Right lobe of liver (tissue), 6 donors: ENCODE results near the gene C1QC. TPM values are rescaled to one million over a fixed set of nuclear protein-coding genes. Genes with fewer than 3 reads are reported as not detected.

Source experiments
- ATAC-seq, 4 donors: fragments of 200-7000 bp; cut with Tn5 transposase; one replicate each; pipeline ENCODE4 v1.9.1; 2020; ENCODE audit warnings: mild to moderate bottlenecking in 4 of 4, moderate library complexity in 4 of 4
- DNase-seq, 3 donors: peaks; one replicate each; pipeline ENCODE4 v3.0.0-alpha.2; 2020
- H3K27ac ChIP-seq, 3 donors: fragments of 200-600 bp; one replicate each; pipeline ENCODE4 v1.8.0; 2022
- H3K27me3 ChIP-seq, 2 donors: fragments of 200-600 bp; one replicate each; pipeline ENCODE4 v1.8.0; 2022
- H3K36me3 ChIP-seq, 4 donors: fragments of 200-600 bp; sonication (generic) in 1 of 4; one replicate each; pipeline versions ENCODE4 v1.5.1 to v1.8.0; 2017 to 2022; ENCODE audit warnings: control low read depth in 1 of 4
- H3K4me1 ChIP-seq, 4 donors: fragments of 200-600 bp; sonication (generic) in 1 of 4; one replicate each; pipeline versions ENCODE4 v1.5.1 to v1.8.0; 2017 to 2022; ENCODE audit warnings: control low read depth in 1 of 4
- H3K4me3 ChIP-seq, 3 donors: fragments of 200-600 bp; one replicate each; pipeline ENCODE4 v1.8.0; 2022
- H3K9me3 ChIP-seq, 4 donors: fragments of 200-600 bp; sonication (generic) in 1 of 4; one replicate each; pipeline versions ENCODE4 v1.5.1 to v1.8.0; 2017 to 2022; ENCODE audit warnings: control low read depth in 1 of 4
- CTCF ChIP-seq, 4 donors: fragments of 200-600 bp in 3 of 4; fragments of 450-650 bp in 1 of 4; IDR thresholded peaks; one replicate each; pipeline versions ENCODE4 v1.5.1 to v1.8.0; 2016 to 2022; ENCODE audit warnings: antibody characterized with exemption in 4 of 4, mild to moderate bottlenecking in 2 of 4
- POLR2A ChIP-seq: fragments of 450-650 bp; IDR thresholded peaks from one replicate; pipeline ENCODE4 v1.6.1; 2017; ENCODE audit warnings: antibody characterized with exemption, mild to moderate bottlenecking
- WGBS: methylation state at CpG from one replicate; pipeline ENCODE4 v1.1.6; 2018; ENCODE audit warnings: low coverage, low lambda C conversion rate; ENCODE audit not compliant: insufficient coverage; ENCODE audit errors: missing lambda C conversion rate; 5-methylcytosine and 5-hydroxymethylcytosine counted together
- intact Hi-C, 2 donors: fragments of 100-400 bp; cut with DNase I; formaldehyde crosslinking; loops; one replicate each; pipeline versions ENCODE4 v1.11.2 to v1.14.1; 2022
- total RNA-seq, 6 experiments: library from RNA; depleted of rRNA in 2 of 6; stranded (reverse); fragments of >200 nt in 2 of 6; fragmentation: NEBNext Ultra II Directional in 3 of 6; extraction: Animal tissue kit (Norgen Biotek cat#: 25700) in 3 of 6; gene quantifications; one replicate each; pipeline versions ENCODE4 v1.1.0 to v1.2.4, GENCODE V29; 2016 to 2023
- donor health status: DM: no; HTN: yes; CAD: no.
- donor health status: DM: no; HTN: no; CAD: no.
- donor health status: DM: no; HTN: no; CAD: no.
- donor health status: DM: no; HTN: yes; CAD: no.
- donor health status: DM: no; HTN: yes; CAD: no.

Gene C1QC
- total RNA-seq, 6 experiments from 2014 or later, result 63.3 to 305 (median 71.9) TPM

- Histone ChIP-seq H3K36me3 (no peaks in the 10 kb centered on the region), H3K4me3 (no peak overlapping the region), H3K27me3 (no peaks in the 10 kb centered on the region), H3K4me1 (no peaks in the 10 kb centered on the region), H3K27ac (no peak overlapping the region), H3K9me3 (no peaks in the 10 kb centered on the region)
- DNase-seq (no peak), ATAC-seq (no peak)
- TF ChIP-seq POLR2A (no peak), CTCF (IDR thresholded peaks at IDR 0.05) (no peak)
- 65% methylated on average over 9 of the region's 10 CpGs for WGBS
- intact Hi-C loops, result loop anchor here in 1 of 2 donors (10.0 kb wide), 1 partner anchor 199 kb away; no protein-coding TSS in a partner anchor
These were observed 42.2 kb downstream of the C1QC start for GRCh38 chr1:22685591-22686059.

GRCh38 chr1:22687191-22687590 is 43.8 kb downstream of the C1QC start:
- DNase-seq, result no peak
- no peaks in the 10 kb centered on the region for H3K27me3 ChIP-seq
- no peak overlapping the region for H3K4me3 ChIP-seq
- no peaks in the 10 kb centered on the region for H3K4me1 ChIP-seq
- H3K9me3 ChIP-seq, result no peaks in the 10 kb centered on the region
- ATAC-seq, result no peak
- 45% methylated on average over 2 of the region's 2 CpGs for WGBS
- H3K27ac ChIP-seq, result no peak overlapping the region
- intact Hi-C loops, result loop anchor here in 1 of 2 donors (10.0 kb wide), 1 partner anchor 198 kb away; no protein-coding TSS in a partner anchor
- no peaks in the 10 kb centered on the region for H3K36me3 ChIP-seq
- TF ChIP-seq POLR2A, result no peak
- TF ChIP-seq CTCF (IDR thresholded peaks at IDR 0.05), result no peak

- DNase-seq, result no peak
- H3K36me3 ChIP-seq, result no peaks in the 10 kb centered on the region
- intact Hi-C loops, result loop anchor here in 1 of 2 donors (10.0 kb wide), 1 partner anchor 196 kb away; no protein-coding TSS in a partner anchor
- no peak overlapping the region for H3K27ac ChIP-seq
- no peaks in the 10 kb centered on the region for H3K9me3 ChIP-seq
- no peak for ATAC-seq
- no peak overlapping the region for H3K4me3 ChIP-seq
- no peaks in the 10 kb centered on the region for H3K4me1 ChIP-seq
- TF ChIP-seq POLR2A (no peak), CTCF (IDR thresholded peaks at IDR 0.05) (no peak)
- no peaks in the 10 kb centered on the region for H3K27me3 ChIP-seq
These were observed 45.0 kb downstream of the C1QC start for GRCh38 chr1:22688466-22688865.

DNA sequence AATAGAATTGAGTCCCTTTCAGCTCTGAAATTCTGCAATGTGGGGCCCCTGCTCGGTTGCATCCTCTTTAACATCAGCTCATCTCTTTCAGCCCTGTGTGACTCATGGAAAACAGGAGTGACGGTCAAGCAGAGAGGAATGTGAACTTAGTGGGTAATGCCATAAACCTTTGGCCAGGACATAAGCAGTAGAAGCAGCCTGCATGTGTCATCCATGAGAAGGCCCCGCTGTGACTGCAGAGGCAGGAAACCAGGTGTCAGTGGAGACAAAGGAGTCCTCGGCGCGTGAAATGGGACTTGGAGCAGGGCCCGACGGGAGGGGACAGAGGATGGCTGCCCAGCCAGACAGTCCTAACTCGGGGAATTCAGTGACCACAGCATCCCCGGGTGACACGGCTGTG is 46.1 kb downstream of the C1QC start:
- H3K36me3 ChIP-seq, result no peaks in the 10 kb centered on the region
- ATAC-seq (no peak), DNase-seq (no peak)
- 79% methylated on average over 7 of the region's 11 CpGs for WGBS
- no peaks in the 10 kb centered on the region for H3K27me3 ChIP-seq
- intact Hi-C loops, result loop anchor here in 1 of 2 donors (10.0 kb wide), 1 partner anchor 195 kb away; no protein-coding TSS in a partner anchor
- H3K4me1 ChIP-seq, result no peaks in the 10 kb centered on the region
- no peak overlapping the region for H3K27ac ChIP-seq
- H3K4me3 ChIP-seq, result no peak overlapping the region
- no peaks in the 10 kb centered on the region for H3K9me3 ChIP-seq
- no peak for TF ChIP-seq CTCF (IDR thresholded peaks at IDR 0.05)
- TF ChIP-seq POLR2A, result no peak
